Measurements from ENCODE around the gene RBBP4.
"Not testable (repeated sequence)": the region's sequence is repeated elsewhere in the genome, so short reads cannot be mapped to it uniquely, and the experiment has no call there.

The RBBP4 gene

GRCh38 chr1:32650752-32651460 lies at the start of gene RBBP4:
Gene RBBP4, plus strand, starts transcription at chr1:32651208. Its CDS starts 99 bp downstream, at chr1:32651307.
- peak; percentile 95 to 96 for DNase-seq

GRCh38 chr1:32605711-32606424 lies 45.1 kb upstream of the RBBP4 start:
- DNase-seq, result no peak

GRCh38 chr1:32606565-32607371 lies 44.2 kb upstream of the RBBP4 start:
- no peak for DNase-seq

GRCh38 chr1:32609180-32609579 lies 41.8 kb upstream of the RBBP4 start:
- no peak for DNase-seq

GRCh38 chr1:32611859-32612188 lies 39.2 kb upstream of the RBBP4 start:
- DNase-seq, result no peak

GRCh38 chr1:32612189-32612881 lies 38.7 kb upstream of the RBBP4 start:
- DNase-seq, result peak; percentile 29 to 48

GRCh38 chr1:32613472-32613871 lies 37.5 kb upstream of the RBBP4 start:
- DNase-seq, result no peak

GRCh38 chr1:32618673-32619221 lies 32.3 kb upstream of the RBBP4 start:
- no peak for DNase-seq

- DNase-seq, result peak; percentile 3 to 9
These were observed 31.1 kb upstream of the RBBP4 start for GRCh38 chr1:32619701-32620485.

GRCh38 chr1:32622205-32622604 lies 28.8 kb upstream of the RBBP4 start:
- no peak for DNase-seq

- no peak for DNase-seq
These were observed 28.0 kb upstream of the RBBP4 start for GRCh38 chr1:32622806-32623681.

- no peak for DNase-seq
These were observed 27.2 kb upstream of the RBBP4 start for GRCh38 chr1:32623775-32624174.

GRCh38 chr1:32626176-32626575 lies 24.8 kb upstream of the RBBP4 start:
- no peak for DNase-seq

- DNase-seq, result no peak
These were observed 23.3 kb upstream of the RBBP4 start for GRCh38 chr1:32627596-32628162.

GRCh38 chr1:32630173-32630572 lies 20.8 kb upstream of the RBBP4 start:
- not testable (repeated sequence) for DNase-seq

GRCh38 chr1:32632829-32633228 lies 18.2 kb upstream of the RBBP4 start:
- DNase-seq, result no peak

GRCh38 chr1:32635508-32636277 lies 15.3 kb upstream of the RBBP4 start:
- DNase-seq, result no peak

- DNase-seq, result no peak
These were observed 13.9 kb upstream of the RBBP4 start for GRCh38 chr1:32636914-32637645.

- no peak for DNase-seq
These were observed 11.4 kb upstream of the RBBP4 start for GRCh38 chr1:32639489-32640075.

Data from AML-193 (cell line).